CD4-positive, alpha-beta memory T cell (primary cell): ENCODE results near the gene OR14J1. TPM values are rescaled to one million over a fixed set of nuclear protein-coding genes. Genes with fewer than 3 reads are reported as not detected.
"Not testable (repeated sequence)": the region's sequence is repeated elsewhere in the genome, so short reads cannot be mapped to it uniquely, and the experiment has no call there.

Experiments used
- CTCF ChIA-PET: fragments of 350-600 bp; sonication (Branson Sonifier 250); formaldehyde crosslinking; loops from one replicate; lab custom pipeline; 2021; ENCODE audit warnings: inconsistent platforms; ENCODE audit not compliant: partially characterized antibody; lab: Charles Lee
- POLR2A ChIA-PET: fragments of 350-600 bp; sonication (Branson Sonifier 250); formaldehyde crosslinking; loops from one replicate; lab custom pipeline; 2021; ENCODE audit not compliant: partially characterized antibody; lab: Charles Lee
- DNase-seq, 5 donors: peaks; one replicate each; pipeline versions ENCODE4 v3.0.0 to v3.0.0-alpha.2; 2020 to 2022; ENCODE audit warnings: mixed read lengths in 1 of 5
- H3K27ac ChIP-seq: one replicate; pipeline ENCODE4 v1.7.0; 2013; ENCODE audit warnings: low read depth, low read length
- H3K27me3 ChIP-seq: 2 replicates; pipeline ENCODE4 v1.7.0; 2013; ENCODE audit warnings: mild to moderate bottlenecking, low read length, moderate library complexity; ENCODE audit not compliant: insufficient read depth
- H3K36me3 ChIP-seq: 2 replicates; pipeline ENCODE4 v1.7.0; 2013; ENCODE audit warnings: mild to moderate bottlenecking, low read length, moderate library complexity; ENCODE audit not compliant: insufficient read depth
- H3K4me1 ChIP-seq: 2 replicates; pipeline ENCODE4 v1.7.0; 2013; ENCODE audit warnings: mild to moderate bottlenecking, low read length, moderate library complexity; ENCODE audit not compliant: insufficient read depth
- H3K4me3 ChIP-seq, 2 donors: one replicate each; pipeline ENCODE4 v1.7.0; 2013; ENCODE audit warnings: low read length in 2 of 2, mild to moderate bottlenecking in 1 of 2
- H3K9me3 ChIP-seq, 2 donors: one replicate each; pipeline ENCODE4 v1.7.0; 2013; ENCODE audit warnings: low read length in 2 of 2, control low read depth in 1 of 2; ENCODE audit not compliant: control insufficient read depth in 1 of 2
- H3K27ac Mint-ChIP-seq, 7 donors: one replicate each; pipeline ENCODE4 v1.8.0; 2020 to 2021; ENCODE audit warnings: mixed read lengths in 7 of 7, mild to moderate bottlenecking in 6 of 7, inconsistent platforms in 3 of 7, moderate library complexity in 3 of 7
- H3K27me3 Mint-ChIP-seq, 2 donors: one replicate each; pipeline ENCODE4 v1.8.0; 2020 to 2021; ENCODE audit warnings: mixed read lengths in 2 of 2
- H3K36me3 Mint-ChIP-seq, 2 donors: one replicate each; pipeline ENCODE4 v1.8.0; 2020 to 2021; ENCODE audit warnings: mixed read lengths in 2 of 2, inconsistent platforms in 1 of 2, mild to moderate bottlenecking in 1 of 2
- H3K4me1 Mint-ChIP-seq, 4 donors: one replicate each; pipeline ENCODE4 v1.8.0; 2020 to 2021; ENCODE audit warnings: mixed read lengths in 4 of 4, mild to moderate bottlenecking in 1 of 4
- H3K4me3 Mint-ChIP-seq, 8 donors: one replicate each; pipeline ENCODE4 v1.8.0; 2020 to 2021; ENCODE audit warnings: mixed read lengths in 8 of 8, mild to moderate bottlenecking in 7 of 8, moderate library complexity in 6 of 8, inconsistent platforms in 3 of 8
- H3K9me3 Mint-ChIP-seq, 8 donors: one replicate each; pipeline ENCODE4 v1.8.0; 2020 to 2021; ENCODE audit warnings: mixed read lengths in 8 of 8, mild to moderate bottlenecking in 5 of 8, inconsistent platforms in 3 of 8, moderate library complexity in 1 of 8
- intact Hi-C: fragments of 100-400 bp; cut with micrococcal nuclease; formaldehyde crosslinking; loops from one replicate; pipeline ENCODE4 v1.15.1; 2023
- polyA plus RNA-seq, 2 donors: library from polyadenylated mRNA; unstranded; fragments of 300-500 nt; fragmentation: Illumina TruSeq; gene quantifications; one replicate each; pipeline ENCODE4 v1.2.3, GENCODE V29; 2021
- total RNA-seq, 2 experiments: library from RNA; stranded (reverse); gene quantifications; one replicate each; pipeline ENCODE4 v1.2.3, GENCODE V29; 2021

Gene OR14J1
- total and polyA plus RNA-seq, 4 experiments from 2014 or later, result not detected

DNA sequence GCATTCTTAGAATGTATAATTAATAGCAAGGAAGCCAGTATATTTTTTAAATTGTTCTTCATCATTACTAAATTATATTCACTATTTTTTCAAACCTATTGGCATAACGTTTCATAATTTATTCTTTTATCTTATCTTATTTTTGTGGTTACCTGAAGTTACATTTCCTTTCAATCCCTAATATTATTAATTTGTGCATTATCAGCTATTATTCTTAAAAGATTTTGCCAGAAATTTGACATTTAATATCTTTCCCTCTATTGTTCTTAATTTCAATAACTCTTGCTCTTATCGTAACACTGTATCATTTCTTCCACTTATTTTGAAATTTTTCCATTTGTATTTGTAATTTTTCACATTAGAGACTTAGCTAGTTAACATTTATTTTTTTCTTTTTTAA, 18.4 kb downstream of the OR14J1 start:
- Histone ChIP-seq H3K27ac (no peak overlapping the region), H3K4me3 (no peak overlapping the region), H3K4me1 (no peaks in the 10 kb centered on the region), H3K36me3 (no peaks in the 10 kb centered on the region), H3K27me3 (no peaks in the 10 kb centered on the region), H3K9me3 (no peaks in the 10 kb centered on the region)
- intact Hi-C loops, result no loop called here
- Mint-ChIP-seq H3K27me3 (peaks cover 12 to 17% of the 10 kb centered on the region in 2 donors), H3K27ac (no peak overlapping the region), H3K4me3 (no peak overlapping the region), H3K4me1 (no peaks in the 10 kb centered on the region), H3K9me3 (no peaks in the 10 kb centered on the region), H3K36me3 (no peaks in the 10 kb centered on the region)
- ChIA-PET POLR2A (no interaction called here), CTCF (no interaction called here)
- DNase-seq, result no peak

DNA sequence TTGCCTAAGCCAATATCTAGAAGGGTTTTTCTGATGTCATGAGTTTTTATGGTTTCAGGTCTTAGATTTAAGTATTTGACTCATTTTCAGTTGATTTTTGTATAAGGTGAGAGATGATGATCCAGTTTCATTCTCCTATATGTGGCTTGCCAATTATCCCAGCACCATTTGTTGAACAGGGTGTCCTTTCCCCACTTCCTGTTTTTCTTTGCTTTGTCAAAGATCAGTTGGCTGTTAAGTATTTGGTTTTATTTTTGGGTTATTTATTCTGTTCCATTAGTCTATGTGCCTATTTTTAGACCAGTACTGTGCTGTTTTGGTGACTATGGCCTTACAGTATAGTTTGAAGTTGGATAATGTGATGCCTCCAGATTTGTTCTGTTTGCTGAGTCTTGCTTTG, 21.8 kb downstream of the OR14J1 start:
- H3K27ac Mint-ChIP-seq, H3K4me3 ChIP-seq, DNase-seq, H3K9me3 Mint-ChIP-seq, H3K4me3 Mint-ChIP-seq, POLR2A ChIA-PET, H3K4me1 Mint-ChIP-seq, H3K9me3 ChIP-seq, H3K4me1 ChIP-seq, H3K27ac ChIP-seq, H3K27me3 ChIP-seq, H3K36me3 ChIP-seq, intact Hi-C loops, H3K36me3 Mint-ChIP-seq, CTCF ChIA-PET: not testable (repeated sequence)
- peaks cover 12 to 21% of the 10 kb centered on the region in 2 donors for H3K27me3 Mint-ChIP-seq

DNA sequence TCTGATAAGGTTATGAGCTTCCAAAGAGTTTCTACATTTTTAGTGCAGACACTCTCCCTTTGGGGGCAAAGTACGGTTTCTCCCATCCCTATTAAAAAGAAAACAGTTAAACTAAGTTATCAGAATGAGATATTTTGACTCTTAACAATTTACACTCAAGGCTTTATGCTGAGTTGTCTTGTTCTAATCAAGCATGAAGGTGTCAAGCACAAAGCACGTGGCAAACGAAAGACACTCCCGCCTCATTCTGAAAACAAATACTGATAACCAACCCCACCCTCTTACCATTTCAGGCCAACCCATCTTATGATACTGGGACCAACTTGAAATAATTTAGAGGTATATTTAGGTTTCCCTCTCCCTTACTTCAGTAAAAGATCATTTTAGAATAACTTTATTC, 24.3 kb downstream of the OR14J1 start:
- no peaks in the 10 kb centered on the region for H3K9me3 ChIP-seq
- no peaks in the 10 kb centered on the region for H3K36me3 ChIP-seq
- H3K27me3 ChIP-seq, result no peaks in the 10 kb centered on the region
- Mint-ChIP-seq H3K9me3 (no peaks in the 10 kb centered on the region), H3K36me3 (no peaks in the 10 kb centered on the region), H3K4me1 (no peaks in the 10 kb centered on the region), H3K27me3 (peaks cover 17 to 31% of the 10 kb centered on the region in 2 donors), H3K4me3 (no peak overlapping the region), H3K27ac (no peak overlapping the region)
- no peaks in the 10 kb centered on the region for H3K4me1 ChIP-seq
- no peak for DNase-seq
- no peak overlapping the region for H3K4me3 ChIP-seq
- H3K27ac ChIP-seq, result no peak overlapping the region
- intact Hi-C loops, result no loop called here
- CTCF ChIA-PET, result no interaction called here
- POLR2A ChIA-PET, result no interaction called here

DNA sequence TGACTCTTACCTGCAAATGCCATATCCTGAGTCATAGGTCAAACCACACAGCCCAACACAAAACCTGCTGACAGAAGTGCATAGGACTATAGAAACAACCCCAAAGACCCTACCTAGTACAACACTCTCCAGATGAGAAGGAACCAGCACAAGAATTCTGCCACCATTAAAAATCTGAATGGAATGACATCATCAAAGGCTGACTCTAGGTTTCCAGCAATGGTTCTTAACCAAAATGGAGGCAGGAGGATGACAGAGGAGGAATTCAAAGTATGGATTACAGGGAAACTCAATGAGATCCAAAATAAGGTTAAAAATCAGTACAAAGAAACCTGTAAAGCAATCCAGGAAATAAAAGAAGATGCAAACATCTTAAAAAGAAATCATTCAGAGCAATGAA, 31.2 kb downstream of the OR14J1 start:
- ChIA-PET POLR2A (no interaction called here), CTCF (no interaction called here)
- no peak for DNase-seq
- Mint-ChIP-seq H3K4me1 (no peaks in the 10 kb centered on the region), H3K4me3 (no peak overlapping the region), H3K27me3 (peaks cover 18 to 29% of the 10 kb centered on the region in 2 donors), H3K27ac (no peak overlapping the region), H3K36me3 (no peaks in the 10 kb centered on the region), H3K9me3 (peaks cover 0 to 5% (median 0%) of the 10 kb centered on the region in 8 donors)
- Histone ChIP-seq H3K4me3 (no peak overlapping the region), H3K36me3 (no peaks in the 10 kb centered on the region), H3K4me1 (no peaks in the 10 kb centered on the region), H3K27ac (no peak overlapping the region), H3K9me3 (no peaks in the 10 kb centered on the region), H3K27me3 (no peaks in the 10 kb centered on the region)
- intact Hi-C loops, result no loop called here

DNA sequence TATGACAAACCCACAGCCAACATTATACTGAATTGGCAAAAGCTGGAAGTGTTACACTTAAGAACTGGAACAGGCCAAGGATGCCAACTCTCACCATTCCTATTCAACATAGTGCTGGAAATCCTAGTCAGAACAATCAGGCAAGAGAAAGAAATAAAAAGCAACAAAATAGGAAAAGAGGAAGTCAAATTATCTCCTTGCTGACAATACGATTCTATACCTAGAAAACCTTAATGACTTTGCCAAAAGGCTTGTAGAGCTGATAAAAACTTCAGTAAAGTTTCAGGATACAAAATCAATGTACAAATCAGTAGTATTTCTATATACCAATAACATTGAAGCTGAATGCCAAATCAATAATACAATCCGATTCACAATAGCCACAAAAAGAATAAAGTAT, 34.8 kb downstream of the OR14J1 start:
- Histone ChIP-seq H3K9me3 (no peaks in the 10 kb centered on the region), H3K4me3 (no peak overlapping the region), H3K4me1 (no peaks in the 10 kb centered on the region), H3K36me3 (no peaks in the 10 kb centered on the region), H3K27ac (no peak overlapping the region), H3K27me3 (no peaks in the 10 kb centered on the region)
- Mint-ChIP-seq H3K4me1 (no peaks in the 10 kb centered on the region), H3K27me3 (peaks cover 23% of the 10 kb centered on the region in 2 donors), H3K36me3 (no peaks in the 10 kb centered on the region), H3K27ac (no peak overlapping the region), H3K9me3 (peaks cover 0 to 5% (median under 1%) of the 10 kb centered on the region in 8 donors), H3K4me3 (no peak overlapping the region)
- ChIA-PET CTCF (no interaction called here), POLR2A (no interaction called here)
- DNase-seq, result no peak
- intact Hi-C loops, result no loop called here

DNA sequence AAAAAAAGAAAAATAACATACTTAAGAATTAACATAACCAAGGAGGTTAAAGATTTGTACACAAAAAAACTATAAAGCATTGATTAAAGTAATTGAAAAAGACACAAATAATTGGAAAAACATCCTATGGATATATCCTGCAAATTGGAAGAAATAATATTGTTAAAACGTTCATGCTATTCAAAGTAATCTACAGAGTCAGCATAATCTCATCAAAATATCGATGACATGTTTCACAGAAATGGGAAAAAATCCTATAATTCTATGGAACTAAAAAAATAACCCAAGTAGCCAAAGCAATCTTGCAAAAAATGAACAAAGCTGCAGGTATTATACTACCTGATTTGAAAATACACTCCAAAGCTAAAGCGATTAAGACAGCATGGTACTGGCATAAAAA, 43.9 kb downstream of the OR14J1 start:
- Histone ChIP-seq H3K27me3 (no peaks in the 10 kb centered on the region), H3K9me3 (no peaks in the 10 kb centered on the region), H3K36me3 (no peaks in the 10 kb centered on the region), H3K4me1 (no peaks in the 10 kb centered on the region), H3K4me3 (no peak overlapping the region), H3K27ac (no peak overlapping the region)
- DNase-seq, result no peak
- no peaks in the 10 kb centered on the region for H3K36me3 Mint-ChIP-seq
- H3K4me3 Mint-ChIP-seq, result no peak overlapping the region
- POLR2A ChIA-PET, result no interaction called here
- peaks cover 0 to 5% (median 2%) of the 10 kb centered on the region in 8 donors for H3K9me3 Mint-ChIP-seq
- peaks cover 6 to 10% of the 10 kb centered on the region in 2 donors for H3K27me3 Mint-ChIP-seq
- H3K27ac Mint-ChIP-seq, result no peak overlapping the region
- CTCF ChIA-PET, result no interaction called here
- intact Hi-C loops, result no loop called here
- no peaks in the 10 kb centered on the region for H3K4me1 Mint-ChIP-seq

DNA sequence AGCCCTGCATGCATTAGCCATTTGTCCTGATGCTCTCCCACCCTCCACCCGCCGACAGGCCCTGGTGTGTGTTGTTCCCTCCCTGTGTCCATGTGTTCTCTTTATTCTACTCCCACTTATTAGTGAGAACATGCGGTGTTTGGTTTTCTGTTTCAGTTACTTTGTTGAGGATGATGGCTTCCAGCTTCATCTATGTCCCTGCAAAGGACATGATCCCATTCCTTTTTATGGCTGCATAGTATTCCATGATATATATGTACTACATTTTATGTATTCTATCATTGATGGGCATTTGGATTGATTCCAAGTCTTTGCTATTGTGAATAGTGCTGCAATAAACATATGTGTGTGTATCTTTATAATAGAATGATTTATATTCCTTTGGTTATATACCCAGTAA, 47.8 kb downstream of the OR14J1 start:
- Mint-ChIP-seq H3K4me3 (peak overlapping the region in 1 of 8 donors; percentile 66), H3K27me3 (peaks cover 15 to 21% of the 10 kb centered on the region in 2 donors), H3K9me3 (peaks cover 8 to 26% (median 15%) of the 10 kb centered on the region in 8 donors)
- H3K36me3 ChIP-seq, H3K4me1 ChIP-seq, H3K4me1 Mint-ChIP-seq, H3K36me3 Mint-ChIP-seq, H3K27ac ChIP-seq, POLR2A ChIA-PET, H3K27ac Mint-ChIP-seq, CTCF ChIA-PET, H3K27me3 ChIP-seq, H3K4me3 ChIP-seq, intact Hi-C loops, H3K9me3 ChIP-seq, DNase-seq: not testable (repeated sequence)

DNA sequence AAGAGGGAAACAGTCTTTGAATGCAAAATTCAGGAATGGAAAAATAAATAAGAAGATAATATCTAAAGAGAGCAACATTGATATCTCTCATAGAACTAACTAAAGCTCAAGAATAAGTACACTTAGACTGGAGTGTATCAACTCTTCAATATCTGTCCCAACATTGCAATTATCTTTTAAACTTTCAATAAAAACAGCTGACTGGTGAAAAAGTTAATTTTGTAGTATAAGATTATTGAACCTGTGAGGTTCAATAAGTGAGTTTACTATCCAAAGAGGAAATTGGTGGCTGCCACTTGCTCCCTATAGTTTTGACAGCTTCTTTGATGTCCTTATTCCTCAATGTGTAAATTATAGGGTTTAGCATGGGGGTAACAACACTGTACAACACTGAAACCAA, 53.5 kb downstream of the OR14J1 start:
- Mint-ChIP-seq H3K36me3 (no peaks in the 10 kb centered on the region), H3K4me3 (no peak overlapping the region), H3K27me3 (peaks cover 36% of the 10 kb centered on the region in 2 donors), H3K9me3 (peaks cover 6 to 26% (median 14%) of the 10 kb centered on the region in 8 donors), H3K27ac (no peak overlapping the region), H3K4me1 (no peaks in the 10 kb centered on the region)
- Histone ChIP-seq H3K4me1 (no peaks in the 10 kb centered on the region), H3K4me3 (no peak overlapping the region), H3K27ac (no peak overlapping the region), H3K36me3 (no peaks in the 10 kb centered on the region), H3K27me3 (peaks cover 5% of the 10 kb centered on the region), H3K9me3 (no peaks in the 10 kb centered on the region)
- no peak for DNase-seq
- ChIA-PET POLR2A (no interaction called here), CTCF (no interaction called here)
- intact Hi-C loops, result no loop called here
